Ectodermal cell (in vitro differentiated cells): ENCODE data around the gene EGFL6.

Experiments used
- H3K27ac ChIP-seq: 2 replicates; pipeline ENCODE4 v1.7.0; 2013; ENCODE audit warnings: mild to moderate bottlenecking, low read depth, low read length; ENCODE audit not compliant: insufficient read depth, poor library complexity, severe bottlenecking
- H3K27me3 ChIP-seq: 2 replicates; pipeline ENCODE4 v1.7.0; 2013; ENCODE audit warnings: mild to moderate bottlenecking, low read length; ENCODE audit not compliant: insufficient read depth, control insufficient read depth, poor library complexity, severe bottlenecking
- H3K36me3 ChIP-seq: one replicate; pipeline ENCODE4 v1.7.0; 2013; ENCODE audit warnings: low read length; ENCODE audit not compliant: control insufficient read depth, insufficient read depth
- H3K4me1 ChIP-seq: one replicate; pipeline ENCODE4 v1.7.0; 2013; ENCODE audit warnings: low read length; ENCODE audit not compliant: control insufficient read depth, insufficient read depth
- H3K4me3 ChIP-seq: 2 replicates; pipeline ENCODE4 v1.7.0; 2013; ENCODE audit warnings: low read depth, low read length, control low read depth; ENCODE audit not compliant: insufficient read depth
- H3K9me3 ChIP-seq: 2 replicates; pipeline ENCODE4 v1.7.0; 2013; ENCODE audit warnings: mild to moderate bottlenecking, low read length, moderate library complexity; ENCODE audit not compliant: control insufficient read depth
- WGBS, 2 experiments: methylation state at CpG; one replicate each; pipeline ENCODE4 v1.1.7; 2013; ENCODE audit warnings: missing lambda C conversion rate in 2 of 2; 5-methylcytosine and 5-hydroxymethylcytosine counted together

The EGFL6 gene

GRCh38 chrX:13587786-13588477 is 18.5 kb downstream of the EGFL6 start:
- H3K9me3 ChIP-seq = no peaks in the 10 kb centered on the region
- H3K27me3 ChIP-seq = no peaks in the 10 kb centered on the region
- WGBS, 2 experiments = 100% methylated on average over 2 of the region's 3 CpGs
- H3K4me1 ChIP-seq = no peaks in the 10 kb centered on the region
- H3K4me3 ChIP-seq = no peak overlapping the region
- H3K36me3 ChIP-seq = no peaks in the 10 kb centered on the region
- H3K27ac ChIP-seq = no peak overlapping the region

- Histone ChIP-seq H3K27me3 (no peaks in the 10 kb centered on the region), H3K4me3 (no peak overlapping the region), H3K36me3 (no peaks in the 10 kb centered on the region), H3K27ac (no peak overlapping the region), H3K9me3 (no peaks in the 10 kb centered on the region), H3K4me1 (no peaks in the 10 kb centered on the region)
- WGBS, 2 experiments = 91 to 100% methylated on average over 2 of the region's 2 CpGs
Observed at GRCh38 chrX:13590207-13590606, 20.8 kb downstream of the EGFL6 start.

DNA sequence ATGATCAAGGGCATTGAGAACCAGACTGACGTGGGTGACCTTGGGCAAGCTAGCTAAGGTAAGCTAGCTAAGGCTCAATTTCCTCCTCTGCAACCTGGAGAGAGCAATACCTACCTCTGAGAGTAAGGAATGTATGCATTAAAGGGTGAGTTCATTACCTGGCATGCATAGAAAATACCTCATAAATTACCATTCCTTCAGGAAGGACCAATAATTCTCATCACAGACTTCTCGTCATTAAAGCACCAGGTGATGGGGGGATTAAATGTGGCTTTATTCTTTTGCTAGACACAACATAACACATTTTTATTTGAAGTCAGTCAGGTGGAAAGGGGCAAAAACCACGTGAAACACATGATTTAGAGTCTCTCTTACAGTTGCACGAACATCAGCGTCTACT is 21.5 kb downstream of the EGFL6 start:
- 89% methylated on average over 4 of the region's 5 CpGs for WGBS, 2 experiments

GRCh38 chrX:13597874-13598273 is 28.5 kb downstream of the EGFL6 start:
- Histone ChIP-seq H3K27ac (no peak overlapping the region), H3K36me3 (no peaks in the 10 kb centered on the region), H3K27me3 (no peaks in the 10 kb centered on the region), H3K4me3 (no peak overlapping the region), H3K4me1 (no peaks in the 10 kb centered on the region), H3K9me3 (no peaks in the 10 kb centered on the region)
- 96 to 98% methylated on average over 4 of the region's 4 CpGs for WGBS, 2 experiments

More for the DNA sequence above, 21.5 kb downstream of the EGFL6 start:
- no peak overlapping the region for H3K4me3 ChIP-seq
- H3K27ac ChIP-seq = no peak overlapping the region
- no peaks in the 10 kb centered on the region for H3K36me3 ChIP-seq
- no peaks in the 10 kb centered on the region for H3K4me1 ChIP-seq
- no peaks in the 10 kb centered on the region for H3K9me3 ChIP-seq
- no peaks in the 10 kb centered on the region for H3K27me3 ChIP-seq

- no peak overlapping the region for H3K27ac ChIP-seq
- no peaks in the 10 kb centered on the region for H3K9me3 ChIP-seq
- H3K4me3 ChIP-seq = no peak overlapping the region
- WGBS, 2 experiments = 67 to 79% methylated on average over 1 to 2 of the region's 3 CpGs
- H3K27me3 ChIP-seq = no peaks in the 10 kb centered on the region
- no peaks in the 10 kb centered on the region for H3K4me1 ChIP-seq
- no peaks in the 10 kb centered on the region for H3K36me3 ChIP-seq
Observed at GRCh38 chrX:13598877-13599276, 29.5 kb downstream of the EGFL6 start.

- H3K27me3 ChIP-seq = no peaks in the 10 kb centered on the region
- H3K4me3 ChIP-seq = no peak overlapping the region
- no peaks in the 10 kb centered on the region for H3K36me3 ChIP-seq
- no CpG with 5 or more reads among the region's 1 CpG for WGBS, 2 experiments
- H3K27ac ChIP-seq = no peak overlapping the region
- no peaks in the 10 kb centered on the region for H3K9me3 ChIP-seq
- no peaks in the 10 kb centered on the region for H3K4me1 ChIP-seq
Observed at GRCh38 chrX:13599491-13599890, 30.1 kb downstream of the EGFL6 start.

DNA sequence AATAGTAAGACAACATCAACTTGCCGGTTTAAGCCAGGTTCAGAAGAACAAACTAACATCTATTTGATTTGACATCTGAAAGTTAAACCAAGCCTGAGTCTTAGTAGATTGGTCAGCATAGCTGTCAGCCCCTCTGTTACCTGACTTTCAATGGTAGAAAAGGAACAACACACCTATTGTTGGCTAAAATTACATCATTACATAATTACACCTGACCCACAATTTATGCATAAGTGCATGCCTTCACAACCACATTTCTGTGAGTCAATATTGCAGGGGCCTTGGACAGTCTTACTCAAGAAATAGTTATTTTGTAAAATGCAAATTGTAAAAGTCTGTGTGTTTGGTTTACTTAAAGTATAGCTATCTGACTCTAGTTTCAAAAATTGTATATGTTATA is 36.2 kb downstream of the EGFL6 start:
- no peaks in the 10 kb centered on the region for H3K36me3 ChIP-seq
- H3K9me3 ChIP-seq = no peaks in the 10 kb centered on the region
- no peak overlapping the region for H3K4me3 ChIP-seq
- no peaks in the 10 kb centered on the region for H3K27me3 ChIP-seq
- H3K4me1 ChIP-seq = no peaks in the 10 kb centered on the region
- 100% methylated on average over 1 of the region's 1 CpG for WGBS, 2 experiments
- no peak overlapping the region for H3K27ac ChIP-seq

DNA sequence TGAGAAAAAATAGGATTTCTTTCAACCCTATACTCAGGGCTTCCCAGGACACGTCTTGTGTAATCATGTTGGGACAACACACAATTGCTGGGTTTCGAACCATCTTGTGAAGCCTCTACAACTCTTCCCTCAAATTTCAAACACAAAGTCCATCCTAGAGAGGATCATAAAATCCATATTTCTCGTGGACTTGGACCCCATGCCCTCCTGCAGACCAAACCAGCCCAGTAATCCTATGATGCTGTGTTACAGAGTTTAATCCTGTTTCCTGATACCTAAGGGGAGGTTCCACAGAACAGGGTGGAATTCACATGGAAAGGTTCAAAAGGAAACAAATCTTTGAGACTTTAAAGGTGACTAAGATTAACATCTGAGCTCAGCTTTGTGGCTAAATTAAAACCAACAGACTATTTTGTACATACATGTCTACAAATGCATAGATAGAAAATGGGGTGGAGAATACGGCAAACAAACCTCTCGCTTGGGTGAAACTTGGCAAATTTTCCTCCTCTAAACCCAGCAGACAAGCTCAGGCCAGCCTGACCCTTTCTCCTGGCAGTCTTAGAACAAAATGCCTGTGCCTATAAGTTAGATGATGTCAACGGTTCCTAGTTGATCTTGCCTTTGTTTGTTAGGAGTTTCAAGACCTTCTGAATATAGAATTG is 38.1 kb downstream of the EGFL6 start:
- Histone ChIP-seq H3K4me1 (no peaks in the 10 kb centered on the region), H3K9me3 (no peaks in the 10 kb centered on the region), H3K27ac (no peak overlapping the region), H3K36me3 (no peaks in the 10 kb centered on the region), H3K4me3 (no peak overlapping the region), H3K27me3 (no peaks in the 10 kb centered on the region)
- whole genome bisulfite sequencing, 2 experiments = 88% methylated on average over 4 to 6 of the region's 6 CpGs

- Histone ChIP-seq H3K27me3 (no peaks in the 10 kb centered on the region), H3K4me3 (no peak overlapping the region), H3K27ac (no peak overlapping the region), H3K36me3 (no peaks in the 10 kb centered on the region), H3K4me1 (no peaks in the 10 kb centered on the region), H3K9me3 (no peaks in the 10 kb centered on the region)
- WGBS, 2 experiments = 100% methylated on average over 2 of the region's 2 CpGs; no CpG with 5 or more reads in 1 of the 2 experiments
Observed at GRCh38 chrX:13607996-13608365, 38.6 kb downstream of the EGFL6 start.

DNA sequence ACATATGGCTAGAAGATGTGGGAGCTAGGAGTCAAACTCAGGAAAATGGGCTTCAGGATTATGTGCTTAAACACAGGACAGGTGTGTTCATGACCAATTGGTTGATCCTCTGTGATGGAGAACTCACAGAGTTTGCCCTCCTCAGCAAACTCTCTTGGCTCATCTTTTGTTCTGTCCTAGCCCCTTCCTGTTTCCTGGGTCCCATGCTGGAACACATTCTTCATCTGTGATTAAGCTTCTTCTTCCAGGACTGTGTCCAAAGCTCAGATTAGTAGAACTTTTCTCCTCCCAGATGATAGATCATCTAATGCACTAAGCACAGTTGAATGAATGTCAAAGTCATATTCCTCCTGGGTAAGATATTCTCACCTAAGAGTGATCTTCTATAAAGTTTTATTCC is 44.8 kb downstream of the EGFL6 start:
- H3K27ac ChIP-seq = no peak overlapping the region
- no peaks in the 10 kb centered on the region for H3K4me1 ChIP-seq
- no peaks in the 10 kb centered on the region for H3K36me3 ChIP-seq
- no peak overlapping the region for H3K4me3 ChIP-seq
- H3K9me3 ChIP-seq = no peaks in the 10 kb centered on the region
- H3K27me3 ChIP-seq = no peaks in the 10 kb centered on the region
